B cell (primary cell): Measurements from ENCODE around the gene NAPG. TPM values are rescaled to one million over a fixed set of nuclear protein-coding genes. Genes with fewer than 3 reads are reported as not detected.

Experiments
- ATAC-seq: fragments of 200-7000 bp; cut with Tn5 transposase; one replicate; pipeline ENCODE4 v1.10.0; 2021; ENCODE audit warnings: low read depth, mild to moderate bottlenecking, moderate number of reproducible peaks, moderate library complexity
- CTCF ChIA-PET: fragments of 350-600 bp; sonication (Branson Sonifier 250); formaldehyde crosslinking; loops from one replicate; lab custom pipeline; 2021; ENCODE audit warnings: antibody characterized with exemption, inconsistent platforms; lab: Charles Lee
- POLR2A ChIA-PET: fragments of 350-600 bp; sonication (Branson Sonifier 250); formaldehyde crosslinking; loops from one replicate; lab custom pipeline; 2021; ENCODE audit warnings: antibody characterized with exemption; lab: Charles Lee
- DNase-seq: peaks from one replicate; pipeline ENCODE4 v3.0.0; 2013
- H2AFZ ChIP-seq: 2 replicates; pipeline ENCODE4 v1.6.1; 2012; ENCODE audit warnings: mild to moderate bottlenecking, low read depth, low read length; ENCODE audit not compliant: insufficient read depth, poor library complexity, severe bottlenecking
- H3K27ac ChIP-seq, 2 donors: 1 replicate in 1 of 2; 2 replicates in 1 of 2; pipeline ENCODE4 v1.5.1; 2012 to 2013; ENCODE audit warnings: low read length in 2 of 2, mild to moderate bottlenecking in 2 of 2, moderate library complexity in 1 of 2
- H3K27me3 ChIP-seq, 4 experiments: fragments of 200-600 bp in 1 of 4; sonication (generic) in 1 of 4; replicated peaks in 1 of 4; 1 replicate in 2 of 4; 2 replicates in 2 of 4; pipeline versions ENCODE4 v1.6.1 to v1.7.0; 2013 to 2016; ENCODE audit warnings: low read length in 3 of 4, mild to moderate bottlenecking in 2 of 4, mixed read lengths in 1 of 4, moderate library complexity in 1 of 4; ENCODE audit not compliant: insufficient read depth in 4 of 4, control insufficient read depth in 3 of 4; ENCODE audit errors: control extremely low read depth in 1 of 4
- H3K36me3 ChIP-seq, 2 experiments: replicated peaks in 1 of 2; 1 replicate in 1 of 2; 2 replicates in 1 of 2; pipeline versions ENCODE4 v1.6.1 to v1.7.1; 2013; ENCODE audit warnings: low read length in 1 of 2; ENCODE audit not compliant: insufficient read depth in 2 of 2, control insufficient read depth in 1 of 2; ENCODE audit errors: control extremely low read depth in 1 of 2, extremely low read depth in 1 of 2
- H3K4me1 ChIP-seq, 2 donors: fragments of 200-600 bp in 1 of 2; sonication (generic) in 1 of 2; 1 replicate in 1 of 2; 2 replicates in 1 of 2; pipeline versions ENCODE4 v1.5.1 to v1.6.1; 2013 to 2017; ENCODE audit warnings: low read length in 2 of 2; ENCODE audit not compliant: control insufficient read depth in 2 of 2, insufficient read depth in 2 of 2
- H3K4me2 ChIP-seq: replicated peaks from 2 replicates; pipeline ENCODE3; 2012; ENCODE audit warnings: mild to moderate bottlenecking, low read depth, low read length; ENCODE audit not compliant: poor library complexity, severe bottlenecking
- H3K4me3 ChIP-seq, 5 experiments: fragments of 200-600 bp in 1 of 5; sonication (generic) in 1 of 5; 1 replicate in 3 of 5; 2 replicates in 2 of 5; pipeline versions ENCODE4 v1.5.1 to v1.7.0; 2011 to 2016; ENCODE audit warnings: low read length in 4 of 5, mild to moderate bottlenecking in 4 of 5, low read depth in 2 of 5, control low read depth in 1 of 5, moderate library complexity in 1 of 5; ENCODE audit not compliant: insufficient read depth in 1 of 5; ENCODE audit errors: control extremely low read depth in 1 of 5, extremely low read depth in 1 of 5
- H3K79me2 ChIP-seq: fragments of 200-600 bp; sonication (generic); one replicate; pipeline ENCODE4 v1.6.0; 2016; ENCODE audit warnings: low read length; ENCODE audit not compliant: control insufficient read depth, insufficient read depth
- H3K9ac ChIP-seq: fragments of 200-600 bp; sonication (generic); 2 replicates; pipeline ENCODE4 v1.6.1; 2017; ENCODE audit warnings: mild to moderate bottlenecking, low read length, moderate library complexity
- H3K9me3 ChIP-seq, 3 donors: one replicate each; pipeline versions ENCODE4 v1.6.1 to v1.7.1; 2013; ENCODE audit warnings: low read length in 2 of 3; ENCODE audit not compliant: control insufficient read depth in 2 of 3, insufficient read depth in 1 of 3; ENCODE audit errors: control extremely low read depth in 1 of 3
- H4K20me1 ChIP-seq: 2 replicates; pipeline ENCODE4 v1.6.0; 2012; ENCODE audit warnings: mild to moderate bottlenecking, low read length; ENCODE audit not compliant: insufficient read depth, control insufficient read depth, poor library complexity, severe bottlenecking
- H3K27ac Mint-ChIP-seq: one replicate; pipeline ENCODE4 v1.8.0; 2021; ENCODE audit warnings: mixed read lengths
- H3K27me3 Mint-ChIP-seq: one replicate; pipeline ENCODE4 v1.8.0; 2021; ENCODE audit warnings: mixed read lengths
- H3K4me1 Mint-ChIP-seq: one replicate; pipeline ENCODE4 v1.8.0; 2021; ENCODE audit warnings: mixed read lengths
- H3K4me3 Mint-ChIP-seq: one replicate; pipeline ENCODE4 v1.8.0; 2021; ENCODE audit warnings: mixed read lengths
- H3K9me3 Mint-ChIP-seq: one replicate; pipeline ENCODE4 v1.8.0; 2022; ENCODE audit warnings: mixed read lengths; ENCODE audit not compliant: insufficient read depth
- CTCF ChIP-seq: fragments of 200-600 bp; IDR thresholded peaks from one replicate; pipeline ENCODE4 v1.8.0; 2022; ENCODE audit warnings: antibody characterized with exemption, mild to moderate bottlenecking
- EZH2 ChIP-seq: IDR thresholded peaks from 2 replicates; pipeline ENCODE4 v1.6.1; 2012; ENCODE audit warnings: borderline replicate concordance, low read depth, mild to moderate bottlenecking, moderate library complexity, low read length; ENCODE audit not compliant: insufficient read depth, poor library complexity, severe bottlenecking
- WGBS: methylation state at CpG from one replicate; pipeline ENCODE4 v1.1.5; 2013; ENCODE audit warnings: missing lambda C conversion rate; ENCODE audit not compliant: insufficient coverage; 5-methylcytosine and 5-hydroxymethylcytosine counted together
- intact Hi-C: fragments of 100-400 bp; cut with micrococcal nuclease; formaldehyde crosslinking; loops from one replicate; pipeline ENCODE4 v1.10.0; 2022
- polyA plus RNA-seq: library from polyadenylated mRNA; depleted of rRNA; stranded (reverse); fragments of >200 nt; gene quantifications from 2 replicates; pipeline ENCODE4 v1.2.3, GENCODE V29; 2012
- total RNA-seq, 2 donors: library from RNA; stranded (reverse); fragments of 120-200 nt in 1 of 2; gene quantifications; 1 replicate in 1 of 2; 2 replicates in 1 of 2; pipeline versions ENCODE4 v1.2.3 to v1.2.4, GENCODE V29; 2013 to 2022

The NAPG gene
- total and polyA plus RNA-seq, 2 donors (not counting 1 experiment from before 2014, with no cell fraction given) = 9.4 to 31.8 TPM

- ChIA-PET CTCF (interaction anchor here (1.3 kb wide), 1 partner anchor 23 kb away, joined by 4 read pairs; no protein-coding TSS in a partner anchor), POLR2A (no interaction called here)
- no peak overlapping the region for H3K4me3 Mint-ChIP-seq
- Histone ChIP-seq H4K20me1 (no peaks in the 10 kb centered on the region), H3K27me3 (no peaks in the 10 kb centered on the region), H3K4me2 (no peak overlapping the region), H3K9me3 (no peaks in the 10 kb centered on the region), H3K27ac (no peak overlapping the region), H3K79me2 (no peaks in the 10 kb centered on the region), H3K36me3 (peaks cover 3 to 38% of the 10 kb centered on the region in 2 experiments), H3K4me3 (no peak overlapping the region), H2AFZ (no peak overlapping the region), H3K9ac (no peak overlapping the region), H3K4me1 (peaks cover 6 to 10% of the 10 kb centered on the region in 2 donors)
- WGBS = 100% methylated on average over 2 of the region's 6 CpGs
- intact Hi-C loops = loop anchor here (10.0 kb wide), 1 partner anchor 998 kb away; no protein-coding TSS in a partner anchor
- no peak for ATAC-seq
- H3K27me3 Mint-ChIP-seq = no peaks in the 10 kb centered on the region
- peaks cover 10% of the 10 kb centered on the region for H3K4me1 Mint-ChIP-seq
- TF ChIP-seq CTCF = no peak
- TF ChIP-seq EZH2 = no peak
- H3K9me3 Mint-ChIP-seq = no peaks in the 10 kb centered on the region
- no peak overlapping the region for H3K27ac Mint-ChIP-seq
- DNase-seq = no peak
Observed at GRCh38 chr18:10557085-10557677, 31.4 kb downstream of the NAPG start.

GRCh38 chr18:10558243-10558966, 32.6 kb downstream of the NAPG start:
- 94% methylated on average over 5 of the region's 6 CpGs for WGBS
- Histone ChIP-seq H3K4me3 (no peak overlapping the region), H3K27ac (no peak overlapping the region), H3K27me3 (no peaks in the 10 kb centered on the region), H3K36me3 (peaks cover 3 to 26% of the 10 kb centered on the region in 2 experiments), H3K9ac (no peak overlapping the region), H3K79me2 (no peaks in the 10 kb centered on the region), H2AFZ (no peak overlapping the region), H4K20me1 (no peaks in the 10 kb centered on the region), H3K9me3 (no peaks in the 10 kb centered on the region), H3K4me1 (peaks cover 6 to 10% of the 10 kb centered on the region in 2 donors), H3K4me2 (no peak overlapping the region)
- Mint-ChIP-seq H3K27ac (no peak overlapping the region), H3K4me1 (peaks cover 10% of the 10 kb centered on the region), H3K4me3 (no peak overlapping the region), H3K9me3 (no peaks in the 10 kb centered on the region), H3K27me3 (no peaks in the 10 kb centered on the region)
- CTCF ChIA-PET = interaction anchor here (1.0 to 2.7 kb wide), 4 partner anchors 13 to 40 kb away, joined by 3 to 8 read pairs (median 6); no protein-coding TSS in a partner anchor
- ATAC-seq = no peak
- intact Hi-C loops = loop anchor here (10.0 kb wide), 1 partner anchor 996 kb away; no protein-coding TSS in a partner anchor
- POLR2A ChIA-PET = no interaction called here
- TF ChIP-seq CTCF (no peak), EZH2 (no peak)
- DNase-seq = no peak
